Lower leg skin (tissue), 4 donors: ENCODE results near the gene BORCS5. TPM values are rescaled to one million over a fixed set of nuclear protein-coding genes. Genes with fewer than 3 reads are reported as not detected.

Experiments
- DNase-seq, 2 donors: peaks; one replicate each; pipeline ENCODE4 v3.0.0-alpha.2; 2019; ENCODE audit warnings: low spot score in 2 of 2
- H3K4me3 ChIP-seq: fragments of 200-600 bp; sonication (generic); 2 replicates; pipeline ENCODE4 v1.5.1; 2017; ENCODE audit warnings: mild to moderate bottlenecking, low read depth; ENCODE audit not compliant: poor library complexity, severe bottlenecking
- CTCF ChIP-seq, 3 donors: fragments of 450-650 bp; IDR thresholded peaks; one replicate each; pipeline ENCODE4 v1.5.1; 2016; ENCODE audit warnings: antibody characterized with exemption in 3 of 3, mild to moderate bottlenecking in 3 of 3, moderate library complexity in 2 of 3
- POLR2A ChIP-seq, 2 donors: fragments of 450-650 bp; IDR thresholded peaks; one replicate each; pipeline ENCODE4 v1.6.1; 2016 to 2017; ENCODE audit warnings: antibody characterized with exemption in 2 of 2, mild to moderate bottlenecking in 1 of 2, moderate library complexity in 1 of 2
- WGBS, 2 donors: methylation state at CpG; one replicate each; pipeline ENCODE4 v1.1.5; 2018; 5-methylcytosine and 5-hydroxymethylcytosine counted together
- intact Hi-C: fragments of 100-400 bp; cut with DNase I; formaldehyde crosslinking; loops from one replicate; pipeline ENCODE4 v1.15.0; 2023; ENCODE audit warnings: low total_unique reads
- total RNA-seq, 4 donors: library from RNA; depleted of rRNA; stranded (reverse); fragments of >200 nt; gene quantifications; one replicate each; pipeline ENCODE4 v1.1.0, GENCODE V29; 2016

The BORCS5 gene
- total RNA-seq, 4 donors from 2014 or later = 5.3 to 13.4 (median 10.1) TPM

GRCh38 chr12:12454315-12454714 is 97.4 kb downstream of the BORCS5 start:
- intact Hi-C loops = no loop called here
- TF ChIP-seq CTCF (IDR thresholded peaks at IDR 0.05) (no peak), POLR2A (IDR thresholded peaks at IDR 0.05) (no peak)
- no peak for DNase-seq
- H3K4me3 ChIP-seq = no peak overlapping the region

- no peak for TF ChIP-seq POLR2A (IDR thresholded peaks at IDR 0.05)
- WGBS, 2 donors = 65 to 75% methylated on average over 5 of the region's 5 CpGs
Measured at GRCh38 chr12:12456637-12457036, 99.8 kb downstream of the BORCS5 start.

GRCh38 chr12:12460935-12461922 is 104.4 kb downstream of the BORCS5 start:
- TF ChIP-seq POLR2A (IDR thresholded peaks at IDR 0.05) (no peak), CTCF (IDR thresholded peaks at IDR 0.05) (no peak)
- intact Hi-C loops = no loop called here
- H3K4me3 ChIP-seq = no peak overlapping the region
- 92 to 93% methylated on average over 8 of the region's 8 CpGs for WGBS, 2 donors
- no peak for DNase-seq

More at GRCh38 chr12:12456637-12457036, 99.8 kb downstream of the BORCS5 start:
- intact Hi-C loops = no loop called here
- DNase-seq = no peak
- H3K4me3 ChIP-seq = no peak overlapping the region

- no peak for TF ChIP-seq POLR2A (IDR thresholded peaks at IDR 0.05)
- WGBS, 2 donors = 74 to 89% methylated on average over 5 of the region's 5 CpGs
- no peak overlapping the region for H3K4me3 ChIP-seq
- intact Hi-C loops = no loop called here
- DNase-seq = no peak
Measured at GRCh38 chr12:12461923-12462315, 105.0 kb downstream of the BORCS5 start.

GRCh38 chr12:12465522-12465921 is 108.6 kb downstream of the BORCS5 start:
- no peak for DNase-seq
- TF ChIP-seq CTCF (IDR thresholded peaks at IDR 0.05) (no peak), POLR2A (IDR thresholded peaks at IDR 0.05) (no peak)
- 85 to 99% methylated on average over 16 to 20 of the region's 20 CpGs for WGBS, 2 donors
- no peak overlapping the region for H3K4me3 ChIP-seq
- intact Hi-C loops = no loop called here

GRCh38 chr12:12466157-12466556 is 109.3 kb downstream of the BORCS5 start:
- TF ChIP-seq POLR2A (IDR thresholded peaks at IDR 0.05) (no peak), CTCF (IDR thresholded peaks at IDR 0.05) (no peak)
- no peak for DNase-seq
- H3K4me3 ChIP-seq = no peak overlapping the region
- intact Hi-C loops = no loop called here
- 84 to 86% methylated on average over 7 of the region's 7 CpGs for WGBS, 2 donors
